Retina (tissue), 1 donor: ENCODE data around the gene MDH1.

Experiments
- DNase-seq: peaks from one replicate; pipeline ENCODE4 v3.0.0-alpha.2; 2016

MDH1 gene

GRCh38 chr2:63639344-63639743, 50.6 kb downstream of the MDH1 start:
- no peak for DNase-seq

- no peak for DNase-seq
Measured at GRCh38 chr2:63642946-63643345, 54.2 kb downstream of the MDH1 start.

GRCh38 chr2:63643486-63643885, 54.7 kb downstream of the MDH1 start:
- no peak for DNase-seq

DNA sequence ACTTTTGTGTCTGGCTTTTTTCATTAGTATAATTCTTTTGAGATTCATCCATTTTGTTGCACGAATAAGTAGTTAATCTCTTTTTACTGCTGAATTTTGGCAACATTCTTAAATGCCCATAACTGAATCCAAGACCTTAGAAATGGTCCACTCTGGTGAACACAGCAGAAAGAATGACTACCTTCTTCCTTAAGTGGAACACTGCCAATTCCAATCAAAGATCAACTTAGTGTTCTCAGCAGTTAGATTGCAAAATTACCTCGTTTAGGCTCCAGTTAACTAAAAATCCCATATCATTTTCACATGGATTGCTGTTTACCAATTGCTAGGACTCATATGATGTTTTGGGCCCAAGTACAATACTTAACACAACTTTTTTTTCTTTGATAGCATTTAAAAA, 59.9 kb downstream of the MDH1 start:
- no peak for DNase-seq

DNA sequence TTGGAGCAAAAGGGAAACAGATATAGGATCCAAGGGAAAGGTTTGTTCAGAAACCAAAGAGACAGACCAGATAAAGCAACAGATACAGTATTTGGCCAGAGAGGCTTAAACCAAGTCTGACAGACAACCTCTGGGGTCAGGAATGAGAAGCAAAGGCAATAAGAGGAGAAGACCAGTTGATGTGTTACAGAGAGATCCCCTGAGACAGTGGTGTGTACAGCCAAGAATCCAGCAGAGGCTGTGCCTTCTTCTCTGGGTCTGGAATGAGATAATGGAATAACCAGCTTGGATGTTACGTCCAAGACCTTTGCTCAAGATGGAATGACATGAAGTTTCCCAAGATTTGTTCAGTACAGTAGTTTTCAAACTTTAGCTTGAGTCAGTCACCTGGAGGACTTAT, 61.1 kb downstream of the MDH1 start:
- no peak for DNase-seq

DNA sequence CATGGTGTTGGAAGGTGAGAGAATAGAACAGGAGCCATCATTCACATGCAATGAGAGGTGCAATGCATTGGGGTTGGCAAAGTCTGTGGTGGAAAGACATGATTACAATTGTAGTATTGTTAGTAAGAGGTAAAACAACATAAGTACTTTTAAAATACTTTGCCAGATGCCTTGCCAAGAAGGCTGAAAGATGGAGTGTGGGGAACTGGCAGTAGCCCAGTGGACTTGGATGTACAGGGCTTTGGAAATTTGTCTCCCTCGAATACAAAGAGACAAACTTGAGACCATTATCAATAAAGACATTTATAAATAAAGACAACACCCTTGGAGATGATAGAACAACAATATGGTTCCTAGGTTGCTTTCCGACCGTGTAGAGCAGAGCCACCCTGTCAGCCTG, 62.0 kb downstream of the MDH1 start:
- DNase-seq, result no peak

DNA sequence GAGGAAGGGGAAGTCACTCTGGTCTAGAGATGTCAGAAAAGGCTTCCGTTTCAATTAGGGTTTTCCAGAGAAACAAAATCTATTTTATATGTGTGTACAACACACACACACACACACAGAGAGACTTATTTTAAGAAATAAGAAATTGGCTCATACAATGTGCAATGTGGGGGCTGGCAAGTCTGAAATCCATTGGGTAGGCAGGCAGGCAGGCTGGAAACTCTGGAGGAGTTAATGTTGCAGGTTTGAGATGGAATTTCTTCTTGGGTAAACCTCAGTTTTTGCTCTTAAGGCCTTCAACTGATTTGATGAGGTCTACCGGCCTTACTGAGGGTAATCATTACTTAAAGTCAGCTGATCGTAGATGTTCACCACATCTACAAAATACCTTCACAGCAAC, 62.6 kb downstream of the MDH1 start:
- DNase-seq, result no peak

DNA sequence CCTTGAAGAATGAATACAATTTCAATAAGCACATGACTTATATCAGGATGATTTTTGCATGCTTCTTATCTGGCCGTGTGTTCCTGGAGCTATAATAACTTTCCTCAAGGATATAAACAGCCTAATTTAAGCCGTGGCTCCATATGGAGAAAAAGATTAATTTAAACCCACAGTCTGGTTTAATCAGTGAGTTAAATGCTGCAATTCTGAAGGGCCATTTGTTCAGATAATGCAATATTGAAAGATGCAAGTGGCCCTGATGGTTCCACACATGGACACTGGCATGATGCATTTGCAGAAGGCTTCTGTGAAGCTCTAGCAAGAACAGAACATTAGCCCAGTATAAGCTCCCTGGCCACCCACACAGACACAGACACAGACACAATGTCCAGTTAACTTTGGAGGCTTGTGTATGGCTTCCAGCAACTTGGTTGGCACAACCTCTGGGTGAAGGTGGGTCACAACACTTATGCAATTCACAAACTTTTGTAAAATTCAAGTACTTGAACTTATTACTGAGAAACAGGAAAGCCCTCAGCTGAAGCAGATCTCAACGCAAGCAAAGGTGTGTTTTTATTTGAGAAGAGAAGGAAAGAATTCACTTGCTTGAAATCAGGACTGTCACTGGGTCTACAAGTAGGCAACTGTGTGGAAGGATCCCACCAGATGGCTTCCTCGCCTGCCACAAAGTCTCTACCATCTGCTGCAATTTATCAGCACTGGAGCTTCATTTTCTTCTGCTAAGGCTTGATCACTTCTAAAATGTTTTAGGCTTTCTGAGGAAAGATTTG, 63.3 kb downstream of the MDH1 start:
- no peak for DNase-seq

- no peak for DNase-seq
Measured at GRCh38 chr2:63652652-63652985, 63.9 kb downstream of the MDH1 start.

GRCh38 chr2:63654959-63655358, 66.2 kb downstream of the MDH1 start:
- no peak for DNase-seq
